Neutrophil (primary cell): ENCODE data around the gene SELENOF.

Source experiments
- H3K27ac ChIP-seq: fragments of 200-600 bp; sonication (generic); 2 replicates; pipeline ENCODE4 v1.5.1; 2016; ENCODE audit warnings: mild to moderate bottlenecking, moderate library complexity
- H3K27me3 ChIP-seq: fragments of 200-600 bp; sonication (generic); 2 replicates; pipeline ENCODE4 v1.6.0; 2016; ENCODE audit warnings: mild to moderate bottlenecking
- H3K36me3 ChIP-seq: fragments of 200-600 bp; sonication (generic); 2 replicates; pipeline ENCODE4 v1.5.1; 2017
- H3K4me1 ChIP-seq, 2 experiments: fragments of 200-600 bp in 1 of 2; sonication (generic) in 1 of 2; 1 replicate in 1 of 2; 2 replicates in 1 of 2; pipeline versions ENCODE4 v1.5.1 to v1.6.1; 2013 to 2016; ENCODE audit warnings: low read depth in 1 of 2, low read length in 1 of 2, mild to moderate bottlenecking in 1 of 2, moderate library complexity in 1 of 2; ENCODE audit not compliant: control insufficient read depth in 1 of 2, insufficient read depth in 1 of 2
- H3K4me3 ChIP-seq, 2 experiments: fragments of 200-600 bp in 1 of 2; sonication (generic) in 1 of 2; 1 replicate in 1 of 2; 2 replicates in 1 of 2; pipeline ENCODE4 v1.5.1; 2013 to 2016; ENCODE audit warnings: low read depth in 1 of 2, low read length in 1 of 2, mild to moderate bottlenecking in 1 of 2, moderate library complexity in 1 of 2
- H3K9me3 ChIP-seq: fragments of 200-600 bp; sonication (generic); 2 replicates; pipeline ENCODE4 v1.5.1; 2016
- CTCF ChIP-seq: fragments of 200-600 bp; sonication (generic); IDR thresholded peaks from 2 replicates; pipeline ENCODE4 v1.5.1; 2016; ENCODE audit warnings: antibody characterized with exemption

The SELENOF gene

GRCh38 chr1:86860424-86860823 is 53.5 kb downstream of the SELENOF start:
- TF ChIP-seq CTCF: no peak
- Histone ChIP-seq H3K9me3 (no peaks in the 10 kb centered on the region), H3K36me3 (peaks cover 10% of the 10 kb centered on the region), H3K27me3 (no peaks in the 10 kb centered on the region), H3K4me3 (no peak overlapping the region), H3K4me1 (no peaks in the 10 kb centered on the region), H3K27ac (no peak overlapping the region)

DNA sequence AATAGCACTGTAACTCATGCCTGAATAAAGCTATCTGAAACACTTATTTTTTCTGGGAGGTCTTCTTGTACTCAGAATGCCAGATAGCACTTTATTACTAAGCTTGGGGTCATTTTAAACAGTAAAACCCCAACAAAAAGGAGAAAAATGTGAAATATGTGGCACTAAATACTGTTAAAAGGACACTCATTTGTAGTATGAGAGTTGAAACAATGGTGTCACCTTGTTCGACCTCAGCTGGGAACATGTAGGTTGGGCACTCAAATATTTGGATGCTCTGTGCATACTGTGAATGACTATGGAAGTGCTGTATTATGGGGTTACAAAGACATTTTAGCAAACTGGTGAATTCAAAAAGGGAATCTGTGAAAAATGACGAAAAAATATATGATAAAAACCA is 53.9 kb downstream of the SELENOF start:
- Histone ChIP-seq H3K27ac (no peak overlapping the region), H3K27me3 (no peaks in the 10 kb centered on the region), H3K4me3 (no peak overlapping the region), H3K4me1 (no peaks in the 10 kb centered on the region), H3K36me3 (peaks cover 10% of the 10 kb centered on the region), H3K9me3 (no peaks in the 10 kb centered on the region)
- TF ChIP-seq CTCF: no peak

- Histone ChIP-seq H3K27me3 (no peaks in the 10 kb centered on the region), H3K9me3 (no peaks in the 10 kb centered on the region), H3K4me1 (no peaks in the 10 kb centered on the region), H3K36me3 (peaks cover 10% of the 10 kb centered on the region), H3K4me3 (no peak overlapping the region), H3K27ac (no peak overlapping the region)
- no peak for TF ChIP-seq CTCF
Measured at GRCh38 chr1:86858524-86859261, 55.2 kb downstream of the SELENOF start.

- TF ChIP-seq CTCF: no peak
- no peak overlapping the region for H3K27ac ChIP-seq
- H3K27me3 ChIP-seq: no peaks in the 10 kb centered on the region
- H3K4me1 ChIP-seq: no peaks in the 10 kb centered on the region
- no peaks in the 10 kb centered on the region for H3K36me3 ChIP-seq
- H3K4me3 ChIP-seq: no peak overlapping the region
- no peaks in the 10 kb centered on the region for H3K9me3 ChIP-seq
Measured at GRCh38 chr1:86856196-86856595, 57.7 kb downstream of the SELENOF start.

DNA sequence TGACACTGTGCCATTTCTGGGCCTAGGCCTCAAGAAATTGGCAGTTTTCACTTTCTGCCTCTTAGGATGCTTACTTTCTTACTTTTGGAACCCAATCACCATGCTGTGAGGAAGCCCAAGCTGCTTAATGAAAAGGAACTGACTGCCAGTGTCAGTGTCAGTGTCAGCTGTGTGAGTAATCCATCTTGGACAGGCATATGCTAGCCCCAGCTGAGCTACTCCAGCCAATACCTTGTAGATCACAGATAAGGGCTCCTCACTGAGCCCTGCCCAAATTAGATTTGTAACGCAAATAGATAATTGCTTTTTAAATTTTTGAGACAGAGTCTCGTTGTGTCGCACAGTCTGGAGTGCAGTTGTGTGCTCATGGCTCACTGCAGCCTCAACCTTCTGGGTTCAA is 59.6 kb downstream of the SELENOF start:
- Histone ChIP-seq H3K36me3 (no peaks in the 10 kb centered on the region), H3K4me3 (no peak overlapping the region), H3K4me1 (no peaks in the 10 kb centered on the region), H3K9me3 (no peaks in the 10 kb centered on the region), H3K27me3 (no peaks in the 10 kb centered on the region), H3K27ac (no peak overlapping the region)
- no peak for TF ChIP-seq CTCF
